ENCODE measurements around the gene EEF2K.

DNA sequence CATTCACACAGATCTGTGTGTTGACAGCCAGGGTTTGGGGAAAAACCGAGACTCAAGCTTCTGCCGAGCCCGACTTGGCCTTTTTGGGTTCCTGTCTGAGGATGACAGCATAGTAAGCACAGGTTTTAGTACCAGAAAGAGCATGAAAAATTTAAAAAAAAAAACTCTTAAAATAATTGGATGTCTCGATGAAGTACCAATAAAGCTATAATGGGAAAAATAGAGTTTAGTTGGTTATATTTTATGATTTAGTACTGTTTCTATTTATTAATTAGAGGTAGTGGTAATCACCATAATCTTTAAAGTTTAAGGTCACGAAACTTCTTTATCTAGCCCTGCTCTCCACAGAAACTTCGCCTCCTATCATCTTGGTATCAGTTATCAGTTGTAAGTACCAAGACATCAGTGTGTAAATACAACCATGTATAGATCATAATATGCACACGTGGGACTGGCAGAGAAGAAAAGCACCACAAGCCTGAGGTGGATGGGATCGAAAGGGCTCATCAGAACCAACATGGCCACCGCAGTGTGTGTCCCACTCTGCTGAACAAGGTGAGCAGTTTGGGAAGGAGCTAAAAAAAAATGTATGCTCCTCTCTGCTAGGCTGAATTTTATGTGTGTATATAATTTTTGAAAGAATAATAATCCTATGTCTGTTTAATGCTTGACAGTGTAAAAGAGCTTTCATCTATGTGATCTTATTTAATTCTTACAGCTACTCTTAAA is 14.4 kb upstream of the EEF2K start:
- TF ChIP-seq TP53 (CRISPR knock-in tag; IDR thresholded peaks at IDR 0.05): no peak
- no peak for TF ChIP-seq REST (IDR thresholded peaks at IDR 0.05)
- TF ChIP-seq SREBF2 (IDR thresholded peaks at IDR 0.05): no peak
- TF ChIP-seq POLR2A (IDR thresholded peaks at IDR 0.05; ENCODE audit: low read length): no peak
- no peak for TF ChIP-seq MAX (IDR thresholded peaks at IDR 0.05)
- TF ChIP-seq USF2 (IDR thresholded peaks at IDR 0.05): no peak
- TF ChIP-seq ELK1 (IDR thresholded peaks at IDR 0.05; ENCODE audit: low read depth, low read length): no peak
- TF ChIP-seq MAFK (IDR thresholded peaks at IDR 0.05; ENCODE audit: partially characterized antibody): no peak
- TF ChIP-seq, protein P1, sequence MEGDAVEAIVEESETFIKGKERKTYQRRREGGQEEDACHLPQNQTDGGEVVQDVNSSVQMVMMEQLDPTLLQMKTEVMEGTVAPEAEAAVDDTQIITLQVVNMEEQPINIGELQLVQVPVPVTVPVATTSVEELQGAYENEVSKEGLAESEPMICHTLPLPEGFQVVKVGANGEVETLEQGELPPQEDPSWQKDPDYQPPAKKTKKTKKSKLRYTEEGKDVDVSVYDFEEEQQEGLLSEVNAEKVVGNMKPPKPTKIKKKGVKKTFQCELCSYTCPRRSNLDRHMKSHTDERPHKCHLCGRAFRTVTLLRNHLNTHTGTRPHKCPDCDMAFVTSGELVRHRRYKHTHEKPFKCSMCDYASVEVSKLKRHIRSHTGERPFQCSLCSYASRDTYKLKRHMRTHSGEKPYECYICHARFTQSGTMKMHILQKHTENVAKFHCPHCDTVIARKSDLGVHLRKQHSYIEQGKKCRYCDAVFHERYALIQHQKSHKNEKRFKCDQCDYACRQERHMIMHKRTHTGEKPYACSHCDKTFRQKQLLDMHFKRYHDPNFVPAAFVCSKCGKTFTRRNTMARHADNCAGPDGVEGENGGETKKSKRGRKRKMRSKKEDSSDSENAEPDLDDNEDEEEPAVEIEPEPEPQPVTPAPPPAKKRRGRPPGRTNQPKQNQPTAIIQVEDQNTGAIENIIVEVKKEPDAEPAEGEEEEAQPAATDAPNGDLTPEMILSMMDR (IDR thresholded peaks at IDR 0.05): no peak
- no peak for TF ChIP-seq HOXB5 (CRISPR knock-in tag; IDR thresholded peaks at IDR 0.05)
- no peak for TF ChIP-seq NR3C1 (IDR thresholded peaks at IDR 0.05)
- no peak for TF ChIP-seq MAZ (IDR thresholded peaks at IDR 0.05; ENCODE audit: borderline replicate concordance, low read depth, low read length)
